Measurements from ENCODE around the gene OXGR1. TPM values are rescaled to one million over a fixed set of nuclear protein-coding genes. Genes with fewer than 3 reads are reported as not detected.

OXGR1 gene
- total and polyA plus RNA-seq, 2 of the 4 experiments (the other 2 are of a cell fraction), result not detected

- in situ Hi-C loops (cut with MboI; ENCODE audit: low sequenced_read_pairs), result no loop called here
- intact Hi-C loops (cut with micrococcal nuclease), result no loop called here
- CTCF ChIA-PET, result no interaction called here
Measured at GRCh38 chr13:96992633-96993032, 1.6 kb downstream of the OXGR1 start.

More at GRCh38 chr13:96992633-96993032, 1.6 kb downstream of the OXGR1 start:
- H3K9me1 ChIP-seq (ENCODE audit: insufficient read depth, low read length), result no peaks in the 10 kb centered on the region
- H3K4me1 ChIP-seq (ENCODE audit: control insufficient read depth, insufficient read depth, low read length), result no peaks in the 10 kb centered on the region; the same call in 1 of the 2 replicates
- H2AK9ac ChIP-seq (replicated peaks; ENCODE audit: low read depth, low read length, poor library complexity), result no peak overlapping the region
- H3K18ac ChIP-seq (ENCODE audit: low read depth, low read length), result no peak overlapping the region
- H3K23ac ChIP-seq (ENCODE audit: low read depth, low read length), result no peak overlapping the region
- no peak for ATAC-seq (ENCODE audit: low read depth)
- H3K27ac ChIP-seq (ENCODE audit: insufficient read depth, low read length), result no peak overlapping the region
- no CpG with 5 or more reads among the region's 2 CpGs for WGBS, 2 experiments (ENCODE audit: extremely low coverage in 2 of 2, insufficient read length in 1 of 2)
- no peak overlapping the region for H2AFZ ChIP-seq (replicated peaks; ENCODE audit: low read length, poor library complexity)
- H2BK20ac ChIP-seq (ENCODE audit: low read depth, low read length), result no peak overlapping the region
- no peak overlapping the region for H2BK120ac ChIP-seq (ENCODE audit: low read depth, low read length)
- no peak overlapping the region for H2BK15ac ChIP-seq (ENCODE audit: low read depth, low read length)
- H4K20me1 ChIP-seq (ENCODE audit: insufficient read depth, low read length), result no peaks in the 10 kb centered on the region
- H4K91ac ChIP-seq (ENCODE audit: insufficient read depth, low read depth, low read length), result no peak overlapping the region
- no peak overlapping the region for H2AK5ac ChIP-seq (ENCODE audit: low read depth, low read length)
- peaks cover 35% of the 10 kb centered on the region for H3K27me3 ChIP-seq (ENCODE audit: control insufficient read depth, insufficient read depth, low read length)
- no peak overlapping the region for H3K4ac ChIP-seq (ENCODE audit: low read depth, low read length)
- no peaks in the 10 kb centered on the region for H3K79me1 ChIP-seq (ENCODE audit: low read depth in 1 of 2, low read length in 2 of 2)
- POLR2A ChIA-PET (ENCODE audit: unreplicated experiment), result no interaction called here
- no peak overlapping the region for H2BK5ac ChIP-seq (ENCODE audit: low read depth, low read length, poor library complexity, severe bottlenecking)
- H3K4me2 ChIP-seq (ENCODE audit: low read depth, low read length), result no peak overlapping the region
- no peaks in the 10 kb centered on the region for H3K36me3 ChIP-seq (ENCODE audit: control insufficient read depth, insufficient read depth, low read length)
- H4K5ac ChIP-seq (ENCODE audit: low read depth, low read length), result no peak overlapping the region
- BruUV-seq (replicated peaks), result no TSS peak
- DNase-seq, result no peak
- no peak overlapping the region for H3K14ac ChIP-seq (replicated peaks; ENCODE audit: low read depth, low read length)
- no peak overlapping the region for H3K56ac ChIP-seq (ENCODE audit: extremely low read depth, insufficient read depth, low read length)
- dilution Hi-C loops (cut with HindIII; ENCODE audit: low sequenced_read_pairs, unreplicated experiment), result no loop called here
- H3K9me3 ChIP-seq (ENCODE audit: control insufficient read depth, insufficient read depth, low read length), result no peaks in the 10 kb centered on the region
- H3K9ac ChIP-seq (ENCODE audit: low read depth, low read length), result no peak overlapping the region
- H4K8ac ChIP-seq (ENCODE audit: low read depth in 2 of 2, low read length in 2 of 2), result no peak overlapping the region
- TF ChIP-seq FOS (IDR thresholded peaks at IDR 0.05; ENCODE audit: low read depth, low read length), result no peak
- TF ChIP-seq RFX5 (IDR thresholded peaks at IDR 0.05; ENCODE audit: low read depth, low read length), result no peak
- no peak for TF ChIP-seq MAZ (IDR thresholded peaks at IDR 0.05; ENCODE audit: borderline replicate concordance, low read depth, low read length)
- TF ChIP-seq RAD21 (IDR thresholded peaks at IDR 0.05; ENCODE audit: low read length), result no peak
- no peak for TF ChIP-seq RCOR1 (IDR thresholded peaks at IDR 0.05; ENCODE audit: insufficient replicate concordance, low read length)
- TF ChIP-seq NFE2L2 (IDR thresholded peaks at IDR 0.05; ENCODE audit: low read depth, low read length), result no peak
- no peak for TF ChIP-seq ELK1 (IDR thresholded peaks at IDR 0.05; ENCODE audit: borderline replicate concordance, low read depth, low read length)
- H3K4me3 ChIP-seq (ENCODE audit: insufficient read depth, low read depth, low read length), result no peak overlapping the region
